Right lobe of liver (tissue), 6 donors: ENCODE measurements around the gene VPS26A. TPM values are rescaled to one million over a fixed set of nuclear protein-coding genes. Genes with fewer than 3 reads are reported as not detected.
"Not testable (repeated sequence)": the region's sequence is repeated elsewhere in the genome, so short reads cannot be mapped to it uniquely, and the experiment has no call there.

Experiments
- ATAC-seq, 4 donors: fragments of 200-7000 bp; cut with Tn5 transposase; one replicate each; pipeline ENCODE4 v1.9.1; 2020; ENCODE audit warnings: mild to moderate bottlenecking in 4 of 4, moderate library complexity in 4 of 4
- DNase-seq, 3 donors: peaks; one replicate each; pipeline ENCODE4 v3.0.0-alpha.2; 2020
- H3K27ac ChIP-seq, 3 donors: fragments of 200-600 bp; one replicate each; pipeline ENCODE4 v1.8.0; 2022
- H3K27me3 ChIP-seq, 2 donors: fragments of 200-600 bp; one replicate each; pipeline ENCODE4 v1.8.0; 2022
- H3K36me3 ChIP-seq, 4 donors: fragments of 200-600 bp; sonication (generic) in 1 of 4; one replicate each; pipeline versions ENCODE4 v1.5.1 to v1.8.0; 2017 to 2022; ENCODE audit warnings: control low read depth in 1 of 4
- H3K4me1 ChIP-seq, 4 donors: fragments of 200-600 bp; sonication (generic) in 1 of 4; one replicate each; pipeline versions ENCODE4 v1.5.1 to v1.8.0; 2017 to 2022; ENCODE audit warnings: control low read depth in 1 of 4
- H3K4me3 ChIP-seq, 3 donors: fragments of 200-600 bp; one replicate each; pipeline ENCODE4 v1.8.0; 2022
- H3K9me3 ChIP-seq, 4 donors: fragments of 200-600 bp; sonication (generic) in 1 of 4; one replicate each; pipeline versions ENCODE4 v1.5.1 to v1.8.0; 2017 to 2022; ENCODE audit warnings: control low read depth in 1 of 4
- CTCF ChIP-seq, 4 donors: fragments of 200-600 bp in 3 of 4; fragments of 450-650 bp in 1 of 4; IDR thresholded peaks; one replicate each; pipeline versions ENCODE4 v1.5.1 to v1.8.0; 2016 to 2022; ENCODE audit warnings: antibody characterized with exemption in 4 of 4, mild to moderate bottlenecking in 2 of 4
- POLR2A ChIP-seq: fragments of 450-650 bp; IDR thresholded peaks from one replicate; pipeline ENCODE4 v1.6.1; 2017; ENCODE audit warnings: antibody characterized with exemption, mild to moderate bottlenecking
- WGBS: methylation state at CpG from one replicate; pipeline ENCODE4 v1.1.6; 2018; ENCODE audit warnings: low coverage, low lambda C conversion rate; ENCODE audit not compliant: insufficient coverage; ENCODE audit errors: missing lambda C conversion rate; 5-methylcytosine and 5-hydroxymethylcytosine counted together
- intact Hi-C, 2 donors: fragments of 100-400 bp; cut with DNase I; formaldehyde crosslinking; loops; one replicate each; pipeline versions ENCODE4 v1.11.2 to v1.14.1; 2022
- total RNA-seq, 6 experiments: library from RNA; depleted of rRNA in 2 of 6; stranded (reverse); fragments of >200 nt in 2 of 6; fragmentation: NEBNext Ultra II Directional in 3 of 6; extraction: Animal tissue kit (Norgen Biotek cat#: 25700) in 3 of 6; gene quantifications; one replicate each; pipeline versions ENCODE4 v1.1.0 to v1.2.4, GENCODE V29; 2016 to 2023
- donor health status: DM: no; HTN: yes; CAD: no.
- donor health status: DM: no; HTN: no; CAD: no.
- donor health status: DM: no; HTN: no; CAD: no.
- donor health status: DM: no; HTN: yes; CAD: no.
- donor health status: DM: no; HTN: yes; CAD: no.

The VPS26A gene
- total RNA-seq, 6 experiments from 2014 or later: 13.3 to 24.7 (median 19.3) TPM

- Histone ChIP-seq H3K27ac (no peak overlapping the region), H3K9me3 (no peaks in the 10 kb centered on the region), H3K4me1 (no peaks in the 10 kb centered on the region), H3K27me3 (no peaks in the 10 kb centered on the region), H3K36me3 (peaks cover 0 to 67% (median 21%) of the 10 kb centered on the region in 4 donors), H3K4me3 (no peak overlapping the region)
- intact Hi-C loops: no loop called here
- TF ChIP-seq POLR2A: no peak
- TF ChIP-seq CTCF (IDR thresholded peaks at IDR 0.05): no peak
- DNase-seq (no peak), ATAC-seq (no peak)
- 96% methylated on average over 4 of the region's 4 CpGs for WGBS
Observed at GRCh38 chr10:69168493-69168892, 44.5 kb downstream of the VPS26A start.

DNA sequence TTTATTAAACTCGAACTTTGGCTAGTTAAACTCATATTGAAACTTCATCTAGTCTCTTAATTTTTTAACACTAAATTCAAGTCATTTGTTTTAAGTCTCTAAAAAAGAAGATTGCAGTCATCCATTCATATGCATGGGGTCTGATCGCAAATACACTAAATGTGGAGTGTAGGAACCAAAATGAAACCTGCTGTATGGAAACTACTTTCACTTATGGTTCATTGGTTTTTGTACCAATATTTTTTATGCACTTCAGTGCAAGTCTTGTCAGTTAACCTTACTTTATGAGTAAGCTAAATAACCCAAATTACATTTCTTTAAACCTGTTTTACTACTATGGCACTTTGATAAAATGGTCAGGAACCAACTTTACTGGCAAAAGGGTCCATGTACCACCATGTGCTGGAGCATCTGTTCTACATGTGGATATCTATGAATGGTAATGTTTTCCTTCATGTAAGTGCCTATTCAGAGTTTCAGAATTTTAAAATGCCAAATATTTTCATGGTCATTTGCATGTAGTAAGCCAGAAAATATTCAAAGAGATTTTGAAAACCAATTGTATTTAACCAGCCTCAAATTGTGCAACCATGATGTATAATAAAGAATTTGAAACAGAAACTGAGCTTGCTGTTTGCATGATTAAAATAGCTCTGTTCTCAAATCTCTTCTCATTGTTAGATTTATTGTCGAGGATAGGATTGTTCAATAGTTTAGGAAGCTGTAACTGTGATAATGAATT, 48.4 kb downstream of the VPS26A start:
- H3K4me3 ChIP-seq: no peak overlapping the region
- H3K4me1 ChIP-seq: no peaks in the 10 kb centered on the region
- no peak for ATAC-seq
- DNase-seq: no peak
- TF ChIP-seq POLR2A: no peak
- TF ChIP-seq CTCF (IDR thresholded peaks at IDR 0.05): no peak
- no peak overlapping the region for H3K27ac ChIP-seq
- H3K9me3 ChIP-seq: no peaks in the 10 kb centered on the region
- H3K36me3 ChIP-seq: peaks cover 0 to 49% (median 15%) of the 10 kb centered on the region in 4 donors
- 87% methylated on average over 3 of the region's 3 CpGs for WGBS
- intact Hi-C loops: no loop called here
- H3K27me3 ChIP-seq: no peaks in the 10 kb centered on the region

DNA sequence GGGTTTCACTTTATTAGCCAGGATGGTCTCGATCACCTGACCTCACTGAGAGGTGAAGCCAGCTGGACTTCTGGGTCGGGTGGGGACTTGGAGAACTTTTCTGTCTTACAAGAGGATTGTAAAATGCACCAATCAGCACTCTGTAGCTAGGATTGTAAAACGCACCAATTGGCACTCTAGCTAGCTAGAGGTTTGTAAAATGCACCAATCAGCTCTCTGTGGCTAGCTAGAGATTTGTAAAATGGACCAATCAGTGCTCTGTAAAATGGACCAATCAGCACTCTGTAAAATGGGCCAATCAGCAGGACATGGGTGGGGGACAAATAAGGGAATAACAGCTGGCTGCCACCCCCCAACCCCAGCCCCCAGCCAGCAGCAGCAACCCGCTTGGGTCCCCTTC, 51.3 kb downstream of the VPS26A start:
- H3K4me3 ChIP-seq, intact Hi-C loops, H3K27me3 ChIP-seq, ATAC-seq, H3K4me1 ChIP-seq, H3K9me3 ChIP-seq, DNase-seq, H3K27ac ChIP-seq: not testable (repeated sequence)
- WGBS: 61% methylated on average over 2 of the region's 4 CpGs
- H3K36me3 ChIP-seq: peaks cover 0 to 22% (median 5%) of the 10 kb centered on the region in 4 donors

- ATAC-seq (no peak), DNase-seq (no peak)
- no peak overlapping the region for H3K27ac ChIP-seq
- TF ChIP-seq POLR2A (no peak), CTCF (IDR thresholded peaks at IDR 0.05) (no peak)
- intact Hi-C loops: no loop called here
- WGBS: 72% methylated on average over 2 of the region's 2 CpGs
- H3K27me3 ChIP-seq: no peaks in the 10 kb centered on the region
- H3K36me3 ChIP-seq: peaks cover 0 to 9% (median 0%) of the 10 kb centered on the region in 4 donors
- no peak overlapping the region for H3K4me3 ChIP-seq
- peaks cover 0 to 10% (median 4%) of the 10 kb centered on the region in 4 donors for H3K4me1 ChIP-seq
- no peaks in the 10 kb centered on the region for H3K9me3 ChIP-seq
Observed at GRCh38 chr10:69176823-69177222, 52.8 kb downstream of the VPS26A start.

DNA sequence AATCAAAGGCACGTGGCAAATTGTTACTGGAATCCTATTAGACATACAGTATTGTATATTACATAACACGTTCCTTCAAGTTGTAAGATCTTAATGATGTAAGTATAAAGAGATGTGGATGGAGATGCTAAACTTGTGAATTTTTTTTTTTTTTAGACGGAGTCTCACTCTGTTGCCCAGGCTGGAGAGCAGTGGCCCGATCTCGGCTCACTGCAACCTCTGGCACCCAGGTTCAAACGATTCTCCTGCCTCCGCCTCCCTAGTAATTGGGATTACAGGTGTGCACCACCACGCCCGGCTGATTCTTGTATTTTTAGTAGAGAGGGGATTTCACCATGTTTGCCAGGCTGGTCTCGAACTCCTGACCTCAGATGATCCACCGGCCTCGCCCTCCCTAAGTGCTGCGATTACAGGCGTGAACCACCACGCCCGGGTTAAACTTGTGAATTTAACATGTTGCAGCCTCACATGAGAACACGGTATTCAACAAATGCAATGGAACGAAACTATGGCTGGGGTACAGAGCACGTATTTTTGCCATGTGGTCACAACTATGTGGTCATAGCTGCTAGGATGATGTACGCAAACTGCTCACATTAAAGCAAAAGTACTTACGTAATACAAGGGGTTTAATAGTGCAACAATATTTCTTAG, 55.2 kb downstream of the VPS26A start:
- ATAC-seq: peak; percentile 10 to 29 (median 12)
- 30% methylated on average over 19 of the region's 21 CpGs for WGBS
- H3K27ac ChIP-seq: peak overlapping the region in 2 of 3 donors; percentile 98
- DNase-seq: no peak
- H3K27me3 ChIP-seq: no peaks in the 10 kb centered on the region
- H3K4me1 ChIP-seq: peaks cover 0 to 15% (median 4%) of the 10 kb centered on the region in 4 donors
- TF ChIP-seq CTCF (IDR thresholded peaks at IDR 0.05) (no peak), POLR2A (no peak)
- intact Hi-C loops: no loop called here
- H3K4me3 ChIP-seq: peak overlapping the region; percentile 87 to 100 (median 96)
- H3K9me3 ChIP-seq: no peaks in the 10 kb centered on the region
- H3K36me3 ChIP-seq: no peaks in the 10 kb centered on the region
